Testis (tissue), 3 donors: ENCODE measurements around the gene GPS1. TPM values are rescaled to one million over a fixed set of nuclear protein-coding genes. Genes with fewer than 3 reads are reported as not detected.

ENCODE experiments used
- DNase-seq: peaks from one replicate; pipeline ENCODE4 v3.0.0-alpha.2; 2019
- H3K27ac ChIP-seq, 2 donors: fragments of 200-600 bp; sonication (generic); one replicate each; pipeline ENCODE4 v1.5.1; 2019
- H3K27me3 ChIP-seq: fragments of 200-600 bp; sonication (generic); one replicate; pipeline ENCODE4 v1.5.1; 2019
- H3K36me3 ChIP-seq: fragments of 200-600 bp; sonication (generic); one replicate; pipeline ENCODE4 v1.5.1; 2017; ENCODE audit warnings: low read depth; ENCODE audit errors: missing control alignments
- H3K4me1 ChIP-seq: fragments of 200-600 bp; sonication (generic); one replicate; pipeline ENCODE4 v1.5.1; 2019
- H3K4me3 ChIP-seq, 2 donors: fragments of 200-600 bp; sonication (generic); one replicate each; pipeline ENCODE4 v1.5.1; 2017 to 2019
- H3K9me3 ChIP-seq: fragments of 200-600 bp; sonication (generic); one replicate; pipeline ENCODE4 v1.5.1; 2017
- POLR2A ChIP-seq: fragments of 450-650 bp; IDR thresholded peaks from one replicate; pipeline ENCODE4 v1.6.1; 2017; ENCODE audit warnings: antibody characterized with exemption, mild to moderate bottlenecking, moderate library complexity
- WGBS, 2 donors: methylation state at CpG; one replicate each; pipeline ENCODE4 v1.1.5; 2018; 5-methylcytosine and 5-hydroxymethylcytosine counted together
- intact Hi-C: fragments of 100-400 bp; cut with DNase I; formaldehyde crosslinking; loops from one replicate; pipeline ENCODE4 v1.15.1; 2023; ENCODE audit warnings: low total_unique reads
- polyA plus RNA-seq: library from polyadenylated mRNA; stranded (reverse); fragments of 350-450 nt; fragmentation: Illumina TruSeq; extraction: RNeasy Lipid Tissue Mini Kit (QIAGEN cat#74804); gene quantifications from one replicate; pipeline ENCODE4 v1.2.3, GENCODE V29; 2014; ENCODE audit warnings: low read depth, low replicate concordance; ENCODE audit not compliant: insufficient read depth
- total RNA-seq, 2 donors: library from RNA; depleted of rRNA; stranded (reverse); fragments of >200 nt; gene quantifications; one replicate each; pipeline ENCODE4 v1.2.3, GENCODE V29; 2016
- TF ChIP-seq, protein P1 (sequence below), 3 experiments: fragments of 450-650 bp in 2 of 3; fragments of 200-600 bp in 1 of 3; sonication (generic) in 1 of 3; IDR thresholded peaks; one replicate each; pipeline ENCODE4 v1.5.1; 2016 to 2019; ENCODE audit warnings: antibody characterized with exemption in 3 of 3, mild to moderate bottlenecking in 2 of 3, moderate library complexity in 1 of 3

Gene GPS1
- total and polyA plus RNA-seq, 3 donors from 2014 or later = 170 to 190 (median 178) TPM

- H3K27ac ChIP-seq = no peak overlapping the region
- no peaks in the 10 kb centered on the region for H3K27me3 ChIP-seq
- intact Hi-C loops = no loop called here
- WGBS, 2 donors = 90 to 94% methylated on average over 4 to 23 of the region's 23 CpGs
- no peaks in the 10 kb centered on the region for H3K36me3 ChIP-seq
- H3K4me3 ChIP-seq = no peak overlapping the region
- no peak for DNase-seq
- no peak for TF ChIP-seq POLR2A
- TF ChIP-seq, protein P1, sequence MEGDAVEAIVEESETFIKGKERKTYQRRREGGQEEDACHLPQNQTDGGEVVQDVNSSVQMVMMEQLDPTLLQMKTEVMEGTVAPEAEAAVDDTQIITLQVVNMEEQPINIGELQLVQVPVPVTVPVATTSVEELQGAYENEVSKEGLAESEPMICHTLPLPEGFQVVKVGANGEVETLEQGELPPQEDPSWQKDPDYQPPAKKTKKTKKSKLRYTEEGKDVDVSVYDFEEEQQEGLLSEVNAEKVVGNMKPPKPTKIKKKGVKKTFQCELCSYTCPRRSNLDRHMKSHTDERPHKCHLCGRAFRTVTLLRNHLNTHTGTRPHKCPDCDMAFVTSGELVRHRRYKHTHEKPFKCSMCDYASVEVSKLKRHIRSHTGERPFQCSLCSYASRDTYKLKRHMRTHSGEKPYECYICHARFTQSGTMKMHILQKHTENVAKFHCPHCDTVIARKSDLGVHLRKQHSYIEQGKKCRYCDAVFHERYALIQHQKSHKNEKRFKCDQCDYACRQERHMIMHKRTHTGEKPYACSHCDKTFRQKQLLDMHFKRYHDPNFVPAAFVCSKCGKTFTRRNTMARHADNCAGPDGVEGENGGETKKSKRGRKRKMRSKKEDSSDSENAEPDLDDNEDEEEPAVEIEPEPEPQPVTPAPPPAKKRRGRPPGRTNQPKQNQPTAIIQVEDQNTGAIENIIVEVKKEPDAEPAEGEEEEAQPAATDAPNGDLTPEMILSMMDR (IDR thresholded peaks at IDR 0.05) = no peak
- H3K9me3 ChIP-seq = no peaks in the 10 kb centered on the region
- H3K4me1 ChIP-seq = peaks cover 5% of the 10 kb centered on the region
Observed at GRCh38 chr17:82092094-82092586, 40.4 kb downstream of the GPS1 start.

DNA sequence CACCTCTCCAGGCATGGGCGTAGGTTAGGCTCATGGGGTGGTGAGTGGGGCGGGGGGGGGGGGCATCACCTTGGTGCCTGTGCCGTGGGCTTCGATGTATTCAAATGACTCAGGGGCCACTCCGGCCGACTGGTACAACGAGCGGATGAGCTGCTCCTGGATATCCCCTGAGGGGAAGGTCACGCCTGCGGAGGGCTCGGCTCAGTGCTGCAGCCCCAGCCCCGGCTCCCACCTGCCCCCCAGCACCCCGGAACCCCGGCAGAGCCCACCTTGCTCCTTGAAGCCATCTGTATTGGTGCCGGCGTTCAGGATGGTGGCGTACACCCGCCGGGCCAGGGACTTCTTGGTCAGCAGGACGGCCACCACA lies 40.9 kb downstream of the GPS1 start:
- no peaks in the 10 kb centered on the region for H3K36me3 ChIP-seq
- no peak overlapping the region for H3K4me3 ChIP-seq
- DNase-seq = no peak
- peaks cover 6% of the 10 kb centered on the region for H3K4me1 ChIP-seq
- TF ChIP-seq, protein P1 (IDR thresholded peaks at IDR 0.05) = no peak
- TF ChIP-seq POLR2A = no peak
- H3K9me3 ChIP-seq = no peaks in the 10 kb centered on the region
- intact Hi-C loops = no loop called here
- H3K27ac ChIP-seq = no peak overlapping the region
- WGBS, 2 donors = 86 to 92% methylated on average over 18 to 19 of the region's 20 CpGs
- no peaks in the 10 kb centered on the region for H3K27me3 ChIP-seq

DNA sequence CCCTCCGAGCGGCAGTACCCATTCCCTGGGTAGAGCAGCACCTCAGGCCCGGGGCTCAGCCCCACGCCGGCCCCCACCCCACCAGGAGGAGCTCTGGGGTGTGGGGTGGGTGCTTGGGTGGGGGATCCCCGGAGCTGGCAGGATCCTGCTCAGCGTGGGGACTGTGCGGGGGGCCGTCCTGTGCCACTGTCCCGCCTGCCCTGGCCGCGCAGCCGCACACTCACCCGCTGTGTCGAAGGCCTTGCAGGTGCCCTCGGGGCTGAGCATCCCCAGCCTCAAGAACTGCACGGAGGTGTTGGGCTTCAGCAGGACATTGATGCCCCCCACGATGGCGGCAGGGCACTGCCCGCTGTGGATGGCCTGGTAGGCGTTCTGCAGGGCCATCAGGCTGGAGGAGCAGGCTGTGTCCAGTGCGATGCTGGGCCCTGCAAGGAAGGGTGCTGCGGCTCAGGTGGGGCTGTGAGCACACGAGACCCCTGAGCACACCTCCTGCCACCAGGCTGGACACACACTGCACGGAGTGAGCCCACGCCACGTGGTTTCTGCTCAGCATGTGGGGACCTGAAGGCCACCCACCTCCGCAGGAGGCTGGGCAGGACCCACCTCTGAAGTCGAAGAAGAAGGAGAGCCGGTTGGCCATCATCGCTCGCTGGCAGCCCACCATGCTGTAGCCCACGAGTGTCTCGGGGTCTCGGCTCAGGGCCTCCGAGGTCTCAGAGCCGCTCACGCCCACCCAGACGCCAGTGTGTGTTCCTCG lies 41.5 kb downstream of the GPS1 start:
- H3K4me3 ChIP-seq = no peak overlapping the region
- 94% methylated on average over 17 to 36 of the region's 40 CpGs for WGBS, 2 donors
- H3K36me3 ChIP-seq = no peaks in the 10 kb centered on the region
- intact Hi-C loops = no loop called here
- DNase-seq = no peak
- TF ChIP-seq POLR2A = no peak
- TF ChIP-seq, protein P1 (IDR thresholded peaks at IDR 0.05) = no peak
- no peak overlapping the region for H3K27ac ChIP-seq
- H3K4me1 ChIP-seq = peaks cover 6% of the 10 kb centered on the region
- no peaks in the 10 kb centered on the region for H3K9me3 ChIP-seq
- H3K27me3 ChIP-seq = no peaks in the 10 kb centered on the region

DNA sequence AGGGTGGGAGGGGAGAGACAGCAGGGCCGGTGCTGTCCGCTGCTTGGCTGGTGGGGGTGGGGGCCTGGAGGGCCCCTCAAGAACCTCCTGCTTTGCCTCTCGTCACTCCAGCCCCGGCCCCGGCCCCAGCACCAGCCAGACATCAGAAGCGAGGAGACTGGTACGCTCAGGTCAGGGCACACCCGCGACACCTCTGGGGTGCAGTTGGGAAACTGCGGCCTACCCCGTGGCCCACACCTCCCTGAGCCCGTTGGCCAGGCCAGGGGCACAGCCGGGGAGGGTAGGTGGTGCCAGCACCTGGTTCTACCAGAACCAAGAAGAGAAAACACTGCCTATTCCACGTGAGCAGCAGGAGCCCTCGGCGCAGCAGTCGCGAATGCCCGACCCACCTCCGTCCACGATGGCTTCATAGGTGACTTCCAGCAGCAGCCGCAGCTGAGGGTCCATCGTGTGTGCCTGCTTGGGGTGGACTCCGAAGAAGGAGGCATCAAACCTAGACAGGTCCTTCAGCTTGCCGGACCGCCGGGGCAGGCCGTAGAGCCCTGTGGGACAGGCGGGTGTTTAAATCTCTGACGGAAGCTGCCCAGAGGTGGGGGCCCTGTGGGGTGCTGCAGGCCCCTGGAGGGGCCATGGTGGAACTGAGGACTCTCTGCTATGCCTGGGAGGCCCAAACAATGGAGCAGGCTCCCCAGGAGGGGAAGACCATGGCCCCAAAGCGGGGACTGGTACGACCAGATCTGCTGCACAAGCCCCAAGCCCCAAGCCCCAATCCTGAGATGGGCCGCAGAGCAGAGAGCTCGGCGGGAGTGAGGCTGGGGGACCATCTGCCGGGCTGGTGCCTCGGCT lies 43.5 kb downstream of the GPS1 start:
- Histone ChIP-seq H3K4me3 (no peak overlapping the region), H3K9me3 (no peaks in the 10 kb centered on the region), H3K4me1 (peaks cover 17% of the 10 kb centered on the region), H3K36me3 (no peaks in the 10 kb centered on the region), H3K27ac (no peak overlapping the region), H3K27me3 (no peaks in the 10 kb centered on the region)
- no peak for TF ChIP-seq POLR2A
- TF ChIP-seq, protein P1 (IDR thresholded peaks at IDR 0.05) = no peak
- intact Hi-C loops = no loop called here
- 89% methylated on average over 37 of the region's 37 CpGs; no CpG with 5 or more reads in 1 of the 2 donors for WGBS, 2 donors
- DNase-seq = no peak
